ENCODE results near the gene ERFE. TPM values are rescaled to one million over a fixed set of nuclear protein-coding genes. Genes with fewer than 3 reads are reported as not detected.

ERFE gene
- total RNA-seq, 1 experiment from 2014 or later, result 4.5 TPM

GRCh38 chr2:238145851-238146250 is 12.9 kb upstream of the ERFE start:
- H3K36me3 Mint-ChIP-seq, result no peaks in the 10 kb centered on the region
- H3K9me3 Mint-ChIP-seq, result no peaks in the 10 kb centered on the region
- TF ChIP-seq ZMAT4 (CRISPR knock-in tag; IDR thresholded peaks at IDR 0.05) (no peak), USF2 (CRISPR knock-in tag; IDR thresholded peaks at IDR 0.05) (no peak), ZNF263 (CRISPR knock-in tag; IDR thresholded peaks at IDR 0.05; ENCODE audit: low read depth) (no peak), ATF1 (CRISPR knock-in tag; IDR thresholded peaks at IDR 0.05) (no peak), PRDM15 (CRISPR knock-in tag; IDR thresholded peaks at IDR 0.05) (no peak), ZNF512 (CRISPR knock-in tag; IDR thresholded peaks at IDR 0.05; ENCODE audit: borderline replicate concordance) (no peak)
- ChIA-PET POLR2A (no interaction called here), CTCF (interaction anchor here (1.2 kb wide), 1 partner anchor 14 kb away, joined by 3 read pairs; no protein-coding TSS in a partner anchor)
- H3K27me3 Mint-ChIP-seq (ENCODE audit: low read depth), result no peaks in the 10 kb centered on the region
- no peak overlapping the region for H3K27ac Mint-ChIP-seq
- DNase-seq (ENCODE audit: low spot score), result no peak
- no peak overlapping the region for H3K4me3 Mint-ChIP-seq
- ATAC-seq, result no peak
- H3K4me1 Mint-ChIP-seq, result no peaks in the 10 kb centered on the region

- H3K9me3 Mint-ChIP-seq, result no peaks in the 10 kb centered on the region
- no peaks in the 10 kb centered on the region for H3K27me3 Mint-ChIP-seq (ENCODE audit: low read depth)
- CTCF ChIA-PET, result interaction anchor here (0.6 to 1.8 kb wide), 4 partner anchors 8 to 1985 kb away, joined by 3 to 10 read pairs (median 4); partner anchors contain the start of gene KLHL30
- ATAC-seq, result no peak
- no peak for DNase-seq (ENCODE audit: low spot score)
- 0 out of 2 replicates have a peak, but pooled peaks cover 4% of the 10 kb centered on the region for H3K4me1 Mint-ChIP-seq
- POLR2A ChIA-PET, result no interaction called here
- H3K27ac Mint-ChIP-seq, result no peak overlapping the region
- no peak overlapping the region for H3K4me3 Mint-ChIP-seq
- no peaks in the 10 kb centered on the region for H3K36me3 Mint-ChIP-seq
- TF ChIP-seq KAT7 (CRISPR knock-in tag; IDR thresholded peaks at IDR 0.05; ENCODE audit: borderline replicate concordance) (no peak), ESRRA (CRISPR knock-in tag; IDR thresholded peaks at IDR 0.05; ENCODE audit: borderline replicate concordance) (no peak), IRF1 (CRISPR knock-in tag; IDR thresholded peaks at IDR 0.05) (no peak), ZNF532 (CRISPR knock-in tag; IDR thresholded peaks at IDR 0.05; ENCODE audit: borderline replicate concordance) (no peak), ETV6 (CRISPR knock-in tag; IDR thresholded peaks at IDR 0.05) (no peak), ARID4B (CRISPR knock-in tag; IDR thresholded peaks at IDR 0.05; ENCODE audit: borderline replicate concordance) (no peak), JAZF1 (CRISPR knock-in tag; IDR thresholded peaks at IDR 0.05) (no peak), FOXP4 (CRISPR knock-in tag; IDR thresholded peaks at IDR 0.05) (no peak)
These were observed 11.8 kb upstream of the ERFE start for GRCh38 chr2:238146884-238147544.

Measured in WTC11 (cell line).